ENCODE results near the gene HSPA12B. TPM values are rescaled to one million over a fixed set of nuclear protein-coding genes. Genes with fewer than 3 reads are reported as not detected.

Gene HSPA12B
- polyA plus RNA-seq, 1 donor from 2014 or later = not detected

DNA sequence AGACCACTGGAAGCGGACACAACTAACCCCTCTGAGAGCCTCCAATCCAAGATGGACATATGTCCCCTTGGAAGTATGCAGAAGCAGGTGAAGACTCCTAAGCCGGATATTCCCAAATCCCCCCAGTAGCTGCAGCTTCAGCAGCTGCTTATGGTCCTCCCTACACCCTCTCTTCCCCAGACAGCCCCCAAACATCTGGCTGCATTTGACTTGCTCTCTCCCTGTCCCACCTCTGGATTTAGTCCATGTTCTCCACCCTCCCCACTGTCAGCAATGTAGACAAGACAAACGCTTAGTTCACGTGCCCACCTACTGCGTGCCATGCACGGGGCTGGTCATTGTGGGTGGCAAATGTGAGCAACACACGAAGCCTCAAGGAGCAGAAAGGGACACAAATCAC is 46.1 kb upstream of the HSPA12B start:
- Histone ChIP-seq H2AFZ (ENCODE audit: low read depth, low read length) (no peak overlapping the region), H4K20me1 (ENCODE audit: insufficient read depth) (no peaks in the 10 kb centered on the region), H3K9me3 (ENCODE audit: low read length) (no peaks in the 10 kb centered on the region), H3K27me3 (ENCODE audit: insufficient read depth, low read depth, low read length) (peaks cover 10% of the 10 kb centered on the region), H3K27ac (ENCODE audit: low read length) (no peak overlapping the region), H3K9me2 (ENCODE audit: insufficient read depth, low read length) (no peaks in the 10 kb centered on the region), H3K4me2 (ENCODE audit: low read length) (no peak overlapping the region), H3K79me2 (replicated peaks; ENCODE audit: insufficient read depth, low read length) (no peaks in the 10 kb centered on the region), H3F3A (ENCODE audit: insufficient read depth, low read length, poor library complexity, severe bottlenecking) (no peaks in the 10 kb centered on the region), H3K9ac (ENCODE audit: low read length) (no peak overlapping the region), H3K36me3 (ENCODE audit: insufficient read depth, low read length) (no peaks in the 10 kb centered on the region), H3K4me3 (ENCODE audit: low read length) (no peak overlapping the region)
- TF ChIP-seq EP300 (conservative IDR thresholded peaks at IDR 0.05; ENCODE audit: poor library complexity, severe bottlenecking) (no peak), POLR2AphosphoS5 (IDR thresholded peaks at IDR 0.05) (no peak)

GRCh38 chr20:3686867-3687321 is 45.6 kb upstream of the HSPA12B start:
- no peaks in the 10 kb centered on the region for H3K9me3 ChIP-seq (ENCODE audit: low read length)
- H4K20me1 ChIP-seq (ENCODE audit: insufficient read depth) = no peaks in the 10 kb centered on the region
- no peak overlapping the region for H3K9ac ChIP-seq (ENCODE audit: low read length)
- no peaks in the 10 kb centered on the region for H3K79me2 ChIP-seq (replicated peaks; ENCODE audit: insufficient read depth, low read length)
- H2AFZ ChIP-seq (ENCODE audit: low read depth, low read length) = no peak overlapping the region
- H3K36me3 ChIP-seq (ENCODE audit: insufficient read depth, low read length) = no peaks in the 10 kb centered on the region
- no peak overlapping the region for H3K4me2 ChIP-seq (ENCODE audit: low read length)
- no peaks in the 10 kb centered on the region for H3K9me2 ChIP-seq (ENCODE audit: insufficient read depth, low read length)
- H3K27ac ChIP-seq (ENCODE audit: low read length) = no peak overlapping the region
- no peak overlapping the region for H3K4me3 ChIP-seq (ENCODE audit: low read length)
- no peaks in the 10 kb centered on the region for H3F3A ChIP-seq (ENCODE audit: insufficient read depth, low read length, poor library complexity, severe bottlenecking)
- peaks cover 6% of the 10 kb centered on the region for H3K27me3 ChIP-seq (ENCODE audit: insufficient read depth, low read depth, low read length)
- TF ChIP-seq EP300 (conservative IDR thresholded peaks at IDR 0.05; ENCODE audit: poor library complexity, severe bottlenecking) (no peak), EZH2 (IDR thresholded peaks at IDR 0.05; ENCODE audit: borderline replicate concordance, insufficient read depth, low read length, poor library complexity, severe bottlenecking) (no peak), RAD21 (conservative IDR thresholded peaks at IDR 0.05) (no peak), MXI1 (conservative IDR thresholded peaks at IDR 0.05; ENCODE audit: poor library complexity, severe bottlenecking) (no peak), TAF1 (IDR thresholded peaks at IDR 0.05; ENCODE audit: low read depth) (no peak), CTCF (IDR thresholded peaks at IDR 0.05; ENCODE audit: poor library complexity, severe bottlenecking) (no peak), SMC3 (conservative IDR thresholded peaks at IDR 0.05; ENCODE audit: poor library complexity) (no peak), POLR2AphosphoS5 (IDR thresholded peaks at IDR 0.05) (no peak)
- TF ChIP-seq, protein P1, sequence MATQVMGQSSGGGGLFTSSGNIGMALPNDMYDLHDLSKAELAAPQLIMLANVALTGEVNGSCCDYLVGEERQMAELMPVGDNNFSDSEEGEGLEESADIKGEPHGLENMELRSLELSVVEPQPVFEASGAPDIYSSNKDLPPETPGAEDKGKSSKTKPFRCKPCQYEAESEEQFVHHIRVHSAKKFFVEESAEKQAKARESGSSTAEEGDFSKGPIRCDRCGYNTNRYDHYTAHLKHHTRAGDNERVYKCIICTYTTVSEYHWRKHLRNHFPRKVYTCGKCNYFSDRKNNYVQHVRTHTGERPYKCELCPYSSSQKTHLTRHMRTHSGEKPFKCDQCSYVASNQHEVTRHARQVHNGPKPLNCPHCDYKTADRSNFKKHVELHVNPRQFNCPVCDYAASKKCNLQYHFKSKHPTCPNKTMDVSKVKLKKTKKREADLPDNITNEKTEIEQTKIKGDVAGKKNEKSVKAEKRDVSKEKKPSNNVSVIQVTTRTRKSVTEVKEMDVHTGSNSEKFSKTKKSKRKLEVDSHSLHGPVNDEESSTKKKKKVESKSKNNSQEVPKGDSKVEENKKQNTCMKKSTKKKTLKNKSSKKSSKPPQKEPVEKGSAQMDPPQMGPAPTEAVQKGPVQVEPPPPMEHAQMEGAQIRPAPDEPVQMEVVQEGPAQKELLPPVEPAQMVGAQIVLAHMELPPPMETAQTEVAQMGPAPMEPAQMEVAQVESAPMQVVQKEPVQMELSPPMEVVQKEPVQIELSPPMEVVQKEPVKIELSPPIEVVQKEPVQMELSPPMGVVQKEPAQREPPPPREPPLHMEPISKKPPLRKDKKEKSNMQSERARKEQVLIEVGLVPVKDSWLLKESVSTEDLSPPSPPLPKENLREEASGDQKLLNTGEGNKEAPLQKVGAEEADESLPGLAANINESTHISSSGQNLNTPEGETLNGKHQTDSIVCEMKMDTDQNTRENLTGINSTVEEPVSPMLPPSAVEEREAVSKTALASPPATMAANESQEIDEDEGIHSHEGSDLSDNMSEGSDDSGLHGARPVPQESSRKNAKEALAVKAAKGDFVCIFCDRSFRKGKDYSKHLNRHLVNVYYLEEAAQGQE (IDR thresholded peaks at IDR 0.05; ENCODE audit: borderline replicate concordance) = no peak

DNA sequence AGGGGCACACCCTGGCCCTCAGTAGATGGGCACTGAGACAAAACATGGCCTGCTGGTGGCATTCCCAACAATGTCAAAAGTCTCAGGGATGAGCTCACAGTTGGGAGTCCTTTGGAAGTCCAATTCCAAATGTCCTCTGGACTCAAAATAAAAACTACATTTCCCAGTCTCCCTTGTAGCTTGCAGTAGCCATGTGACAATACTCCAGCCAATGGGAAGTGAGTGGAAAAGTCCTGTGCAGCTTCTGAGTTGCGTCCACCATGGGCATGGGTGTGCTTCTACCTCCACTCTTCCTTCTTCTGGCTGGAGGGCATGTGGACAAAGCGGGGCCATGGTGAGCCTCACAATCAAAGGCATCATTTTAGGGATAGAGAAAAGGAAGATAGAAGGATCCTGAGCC is 44.8 kb upstream of the HSPA12B start:
- H3K36me3 ChIP-seq (ENCODE audit: insufficient read depth, low read length) = no peaks in the 10 kb centered on the region
- H2AFZ ChIP-seq (ENCODE audit: low read depth, low read length) = no peak overlapping the region
- H3K4me3 ChIP-seq (ENCODE audit: low read length) = no peak overlapping the region
- no peak overlapping the region for H3K4me2 ChIP-seq (ENCODE audit: low read length)
- H3K9me2 ChIP-seq (ENCODE audit: insufficient read depth, low read length) = no peaks in the 10 kb centered on the region
- no peaks in the 10 kb centered on the region for H3K79me2 ChIP-seq (replicated peaks; ENCODE audit: insufficient read depth, low read length)
- H3K9me3 ChIP-seq (ENCODE audit: low read length) = no peaks in the 10 kb centered on the region
- no peaks in the 10 kb centered on the region for H3F3A ChIP-seq (ENCODE audit: insufficient read depth, low read length, poor library complexity, severe bottlenecking)
- peaks cover under 1% of the 10 kb centered on the region for H3K27me3 ChIP-seq (ENCODE audit: insufficient read depth, low read depth, low read length)
- H3K27ac ChIP-seq (ENCODE audit: low read length) = no peak overlapping the region
- TF ChIP-seq POLR2AphosphoS5 (IDR thresholded peaks at IDR 0.05) (no peak), MXI1 (conservative IDR thresholded peaks at IDR 0.05; ENCODE audit: poor library complexity, severe bottlenecking) (no peak), SMC3 (conservative IDR thresholded peaks at IDR 0.05; ENCODE audit: poor library complexity) (no peak), CTCF (IDR thresholded peaks at IDR 0.05; ENCODE audit: poor library complexity, severe bottlenecking) (no peak), RAD21 (conservative IDR thresholded peaks at IDR 0.05) (no peak)
- TF ChIP-seq, protein P1 (IDR thresholded peaks at IDR 0.05; ENCODE audit: borderline replicate concordance) = no peak
- H4K20me1 ChIP-seq (ENCODE audit: insufficient read depth) = no peaks in the 10 kb centered on the region
- no peak overlapping the region for H3K9ac ChIP-seq (ENCODE audit: low read length)
